ENCODE measurements around the gene EIF2A. TPM values are rescaled to one million over a fixed set of nuclear protein-coding genes. Genes with fewer than 3 reads are reported as not detected.
A peak's percentile ranks its signal among the peaks of the same experiment; 100 is the strongest.

EIF2A gene
- total and polyA plus RNA-seq, 2 donors (not counting 1 experiment from before 2014, with no cell fraction given): 128 to 167 TPM

GRCh38 chr3:150509780-150510179, 36.8 kb upstream of the EIF2A start:
- no peak for DNase-seq (ENCODE audit: low read depth in 2 of 2)
- Histone ChIP-seq H4K20me1 (ENCODE audit: control insufficient read depth, extremely low read depth, insufficient read depth, low read length) (no peaks in the 10 kb centered on the region), H3K4me1 (ENCODE audit: control insufficient read depth, extremely low read depth, insufficient read depth, low read length) (no peaks in the 10 kb centered on the region), H3K4me2 (ENCODE audit: extremely low read depth, insufficient read depth, low read length) (no peak overlapping the region), H3K9ac (ENCODE audit: insufficient read depth, low read length) (no peak overlapping the region), H3K9me3 (ENCODE audit: control insufficient read depth, insufficient read depth, low read depth, low read length) (no peaks in the 10 kb centered on the region), H3K79me2 (ENCODE audit: control insufficient read depth, insufficient read depth, low read length) (no peaks in the 10 kb centered on the region), H2AFZ (ENCODE audit: low read length) (no peak overlapping the region), H3K4me3 (replicated peaks in 1 of 4; ENCODE audit: control extremely low read depth in 1 of 4, insufficient read depth in 1 of 4, low read depth in 3 of 4, low read length in 4 of 4) (no peak overlapping the region), H3K36me3 (ENCODE audit: control insufficient read depth, insufficient read depth, low read length) (no peaks in the 10 kb centered on the region), H3K27me3 (ENCODE audit: control insufficient read depth, insufficient read depth, low read length) (no peaks in the 10 kb centered on the region), H3K27ac (ENCODE audit: insufficient read depth, low read length) (no peak overlapping the region)
- no peak for TF ChIP-seq CTCF (conservative IDR thresholded peaks at IDR 0.05 in 1 of 2, IDR thresholded peaks at IDR 0.05 in 1 of 2; ENCODE audit: low read depth in 1 of 2, low read length in 2 of 2)
- TF ChIP-seq EZH2 (IDR thresholded peaks at IDR 0.05; ENCODE audit: low read length, missing control alignments): no peak

GRCh38 chr3:150511122-150511821, 35.3 kb upstream of the EIF2A start:
- H3K4me2 ChIP-seq (ENCODE audit: extremely low read depth, insufficient read depth, low read length): no peak overlapping the region

GRCh38 chr3:150515210-150515609, 31.4 kb upstream of the EIF2A start:
- H4K20me1 ChIP-seq (ENCODE audit: control insufficient read depth, extremely low read depth, insufficient read depth, low read length): no peaks in the 10 kb centered on the region
- H3K4me2 ChIP-seq (ENCODE audit: extremely low read depth, insufficient read depth, low read length): no peak overlapping the region
- no peaks in the 10 kb centered on the region for H3K9me3 ChIP-seq (ENCODE audit: control insufficient read depth, insufficient read depth, low read depth, low read length)
- no peak for DNase-seq (ENCODE audit: low read depth in 2 of 2)
- no peaks in the 10 kb centered on the region for H3K36me3 ChIP-seq (ENCODE audit: control insufficient read depth, insufficient read depth, low read length)
- H3K4me3 ChIP-seq (replicated peaks in 1 of 4; ENCODE audit: control extremely low read depth in 1 of 4, insufficient read depth in 1 of 4, low read depth in 3 of 4, low read length in 4 of 4): no peak overlapping the region
- no peak overlapping the region for H2AFZ ChIP-seq (ENCODE audit: low read length)
- H3K9ac ChIP-seq (ENCODE audit: insufficient read depth, low read length): no peak overlapping the region
- H3K27me3 ChIP-seq (ENCODE audit: control insufficient read depth, insufficient read depth, low read length): no peaks in the 10 kb centered on the region
- no peaks in the 10 kb centered on the region for H3K4me1 ChIP-seq (ENCODE audit: control insufficient read depth, extremely low read depth, insufficient read depth, low read length)
- TF ChIP-seq CTCF (conservative IDR thresholded peaks at IDR 0.05 in 1 of 2, IDR thresholded peaks at IDR 0.05 in 1 of 2; ENCODE audit: low read depth in 1 of 2, low read length in 2 of 2) (no peak), EZH2 (IDR thresholded peaks at IDR 0.05; ENCODE audit: low read length, missing control alignments) (no peak)
- no peaks in the 10 kb centered on the region for H3K79me2 ChIP-seq (ENCODE audit: control insufficient read depth, insufficient read depth, low read length)
- H3K27ac ChIP-seq (ENCODE audit: insufficient read depth, low read length): no peak overlapping the region

More at GRCh38 chr3:150511122-150511821, 35.3 kb upstream of the EIF2A start:
- Histone ChIP-seq H3K27ac (ENCODE audit: insufficient read depth, low read length) (no peak overlapping the region), H3K9me3 (ENCODE audit: control insufficient read depth, insufficient read depth, low read depth, low read length) (no peaks in the 10 kb centered on the region), H3K4me1 (ENCODE audit: control insufficient read depth, extremely low read depth, insufficient read depth, low read length) (no peaks in the 10 kb centered on the region), H2AFZ (ENCODE audit: low read length) (no peak overlapping the region), H3K9ac (ENCODE audit: insufficient read depth, low read length) (no peak overlapping the region), H3K4me3 (replicated peaks in 1 of 4; ENCODE audit: control extremely low read depth in 1 of 4, insufficient read depth in 1 of 4, low read depth in 3 of 4, low read length in 4 of 4) (no peak overlapping the region), H3K27me3 (ENCODE audit: control insufficient read depth, insufficient read depth, low read length) (no peaks in the 10 kb centered on the region), H3K36me3 (ENCODE audit: control insufficient read depth, insufficient read depth, low read length) (no peaks in the 10 kb centered on the region), H4K20me1 (ENCODE audit: control insufficient read depth, extremely low read depth, insufficient read depth, low read length) (no peaks in the 10 kb centered on the region), H3K79me2 (ENCODE audit: control insufficient read depth, insufficient read depth, low read length) (no peaks in the 10 kb centered on the region)
- DNase-seq (ENCODE audit: low read depth in 2 of 2): peak in 1 of 2 donors; percentile 43
- no peak for TF ChIP-seq CTCF (conservative IDR thresholded peaks at IDR 0.05 in 1 of 2, IDR thresholded peaks at IDR 0.05 in 1 of 2; ENCODE audit: low read depth in 1 of 2, low read length in 2 of 2)
